ELR (cell line): ENCODE results near the gene SERPINA12.
A peak's percentile ranks its signal among the peaks of the same experiment; 100 is the strongest.
"Not testable (repeated sequence)": the region's sequence is repeated elsewhere in the genome, so short reads cannot be mapped to it uniquely, and the experiment has no call there.

Experiments used
- DNase-seq: peaks from one replicate; pipeline ENCODE4 v3.0.0-alpha.2; 2015; ENCODE audit warnings: low read depth

The SERPINA12 gene

GRCh38 chr14:94491511-94491910, 17.8 kb downstream of the SERPINA12 start:
- no peak for DNase-seq

- DNase-seq = no peak
Measured at GRCh38 chr14:94489336-94489735, 19.9 kb downstream of the SERPINA12 start.

DNA sequence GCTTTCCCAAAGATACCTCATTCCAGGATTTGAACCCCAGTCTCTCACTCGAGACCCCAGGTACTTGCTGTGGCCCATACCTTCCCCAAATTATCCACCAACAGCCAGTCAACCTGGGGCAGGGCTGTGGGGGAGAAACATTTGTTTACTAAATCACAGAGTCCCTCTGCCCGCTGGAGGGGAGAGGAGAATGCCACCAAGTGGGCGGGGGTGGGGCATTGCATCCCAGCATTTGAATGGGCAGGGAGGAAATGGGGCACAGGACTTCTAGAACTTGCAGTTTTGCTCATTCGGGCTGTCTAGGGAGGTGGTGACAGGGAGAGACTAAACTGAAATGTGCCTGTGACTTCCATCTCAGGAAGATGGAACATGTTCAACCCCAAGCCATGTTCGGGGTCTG, 22.4 kb downstream of the SERPINA12 start:
- DNase-seq = no peak

DNA sequence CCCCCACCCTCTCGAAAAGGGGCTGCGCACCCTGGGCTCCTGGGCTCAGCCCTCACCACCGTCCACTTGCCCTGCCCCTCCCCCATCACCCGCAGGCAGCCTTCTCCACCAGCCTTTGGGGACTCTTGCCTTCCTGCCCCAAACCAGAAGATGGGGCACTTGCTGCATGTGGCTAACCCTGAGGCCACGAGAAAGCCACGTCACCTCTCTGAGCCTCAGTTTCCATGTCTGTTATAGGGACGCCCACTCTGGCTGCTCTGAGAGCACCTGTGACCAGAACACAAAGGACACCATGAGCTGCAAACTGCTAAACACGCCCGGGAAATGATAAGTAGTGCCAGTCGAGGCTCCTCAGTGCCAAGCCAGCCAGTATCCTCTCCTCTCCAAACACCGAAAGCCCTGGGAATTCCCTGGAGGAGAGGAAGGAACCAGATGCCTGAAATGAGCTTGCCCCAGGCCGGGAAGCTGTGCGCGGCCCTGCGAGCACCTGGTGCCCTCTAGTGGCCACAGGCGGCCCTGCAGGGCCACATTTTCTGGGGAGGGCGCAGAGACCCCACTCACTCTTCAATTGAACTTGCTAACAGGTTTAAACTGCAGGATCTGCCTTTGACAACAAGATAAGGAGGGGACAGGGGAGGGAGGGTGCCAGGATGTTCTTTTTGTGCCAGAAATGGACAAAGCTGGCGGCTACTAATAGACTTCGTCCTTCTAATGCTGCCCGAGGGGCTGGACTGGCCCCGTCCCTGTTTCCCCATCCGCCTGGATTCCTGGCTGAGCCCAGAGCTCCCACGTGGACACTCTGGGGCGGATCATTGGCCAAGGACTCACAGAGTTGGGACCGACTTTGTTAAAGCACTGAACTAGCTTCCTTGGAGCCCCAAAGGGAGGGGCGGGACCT, 23.1 kb downstream of the SERPINA12 start:
- peak; percentile 82 for DNase-seq

GRCh38 chr14:94484481-94484880, 24.8 kb downstream of the SERPINA12 start:
- DNase-seq = no peak

DNA sequence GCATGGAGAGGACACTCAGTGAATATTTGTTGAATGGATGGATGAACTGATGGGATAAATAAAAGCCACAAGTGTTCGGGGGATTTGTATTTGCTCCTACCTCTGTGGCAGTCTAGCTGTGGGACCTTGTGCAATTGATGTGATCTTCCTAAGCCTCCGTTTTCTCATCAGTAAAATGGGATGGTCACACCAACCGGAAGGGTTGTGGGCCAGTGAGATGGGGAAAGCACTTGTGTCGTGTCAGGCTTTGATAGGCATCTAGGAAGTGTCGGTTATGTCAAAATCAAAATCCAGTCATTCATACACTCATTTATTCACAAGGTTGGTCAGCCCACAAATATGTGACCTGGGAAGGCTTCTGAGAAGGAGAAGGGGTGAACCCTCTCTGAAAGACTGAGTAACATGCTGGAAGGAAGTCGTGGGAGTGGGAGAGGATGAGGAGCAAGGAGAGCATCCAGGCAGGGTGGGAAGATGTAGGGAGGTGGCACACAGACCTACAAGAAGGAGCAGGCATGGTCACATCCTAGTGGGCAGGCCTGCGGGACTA, 25.5 kb downstream of the SERPINA12 start:
- DNase-seq = peak; percentile 90

DNA sequence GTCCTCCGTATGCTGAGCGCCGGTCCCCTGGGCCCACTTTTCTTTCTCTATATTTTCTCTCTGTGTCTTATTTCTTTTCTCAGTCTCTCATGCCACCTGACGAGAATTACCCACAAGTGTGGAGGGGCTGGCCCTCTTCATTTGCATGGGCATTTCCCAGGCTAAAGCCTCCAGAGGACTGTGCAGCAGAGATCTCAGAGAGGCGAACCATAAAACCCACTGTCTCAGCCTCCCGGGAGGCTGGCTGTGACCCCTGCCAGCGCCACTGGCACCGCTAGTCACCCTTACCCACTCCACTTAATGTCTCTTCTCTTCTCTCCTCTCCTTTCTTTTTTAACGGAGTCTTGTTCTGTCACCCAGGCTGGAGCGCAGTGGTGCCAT, 26.2 kb downstream of the SERPINA12 start:
- DNase-seq = no peak

DNA sequence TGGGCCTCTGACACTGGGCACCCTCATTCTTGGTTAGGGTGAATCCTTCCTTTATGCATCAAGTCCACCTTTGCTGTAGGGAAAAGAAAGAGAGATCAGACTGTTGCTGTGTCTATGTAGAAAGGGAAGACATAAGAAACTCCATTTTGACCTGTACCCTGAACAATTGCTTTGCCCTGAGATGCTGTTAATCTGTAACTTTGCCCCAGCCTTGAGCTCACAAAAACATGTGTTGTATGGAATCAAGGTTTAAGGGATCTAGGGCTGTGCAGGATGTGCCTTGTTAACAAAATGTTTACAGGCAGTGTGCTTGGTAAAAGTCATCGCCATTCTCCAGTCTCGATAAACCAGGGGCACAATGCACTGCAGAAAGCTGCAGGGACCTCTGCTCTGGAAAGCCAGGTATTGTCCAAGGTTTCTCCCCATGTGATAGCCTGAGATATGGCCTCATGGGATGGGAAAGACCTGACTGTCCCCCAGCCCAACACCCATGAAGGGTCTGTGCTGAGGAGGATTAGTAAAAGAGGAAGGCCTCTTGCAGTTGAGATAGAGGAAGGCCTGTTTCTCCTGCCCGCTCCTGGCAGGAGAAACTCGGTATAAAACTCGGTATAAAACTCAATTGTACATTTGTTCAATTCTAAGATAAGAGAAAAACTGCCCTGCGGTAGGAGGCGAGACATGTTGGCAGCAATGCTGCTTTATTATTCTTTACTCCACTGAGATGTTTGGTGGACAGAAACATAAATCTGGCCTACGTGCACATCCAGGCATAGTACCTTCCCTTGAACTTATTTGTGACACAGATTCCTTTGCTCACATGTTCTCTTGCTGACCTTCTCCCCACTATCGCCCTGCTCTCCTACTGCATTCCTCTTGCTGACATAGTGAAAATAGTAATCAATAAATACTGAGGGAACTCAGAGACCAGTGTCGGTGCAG, 26.9 kb downstream of the SERPINA12 start:
- DNase-seq = not testable (repeated sequence)

DNA sequence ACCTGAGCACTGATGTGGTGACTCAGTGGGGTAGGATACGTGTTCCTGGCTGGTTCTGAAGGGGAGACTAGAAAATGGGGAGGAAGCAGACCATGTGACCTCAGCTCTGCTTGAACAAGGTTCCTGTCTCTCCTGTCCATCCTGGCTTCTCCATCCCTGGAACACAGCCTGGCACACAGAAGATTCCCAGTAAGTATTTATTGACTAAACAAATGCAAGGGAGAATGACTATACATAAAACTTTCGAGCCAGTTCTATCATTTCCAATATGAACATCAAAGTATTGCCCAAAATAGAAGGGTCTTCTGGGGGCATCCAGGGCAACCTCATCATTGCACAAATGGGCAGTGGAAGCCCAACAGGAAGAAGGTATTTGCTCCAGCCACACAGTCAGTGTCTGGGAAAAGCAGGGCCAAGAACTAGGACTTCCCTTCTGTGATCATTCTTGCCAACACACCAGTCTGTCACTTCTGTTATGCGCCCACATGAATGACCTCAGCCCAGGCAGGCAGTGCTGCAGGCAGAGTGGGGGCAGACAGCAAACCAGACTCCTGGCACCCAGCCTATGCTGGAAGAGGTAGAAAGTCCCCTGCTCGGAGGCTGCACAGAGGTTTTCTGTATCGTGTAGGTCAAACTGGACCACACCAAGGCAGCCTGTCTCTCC, 27.7 kb downstream of the SERPINA12 start:
- DNase-seq = peak; percentile 89

GRCh38 chr14:94480809-94481208, 28.5 kb downstream of the SERPINA12 start:
- peak; percentile 55 for DNase-seq

- DNase-seq = no peak
Measured at GRCh38 chr14:94478420-94478819, 30.8 kb downstream of the SERPINA12 start.

- DNase-seq = no peak
Measured at GRCh38 chr14:94476023-94476422, 33.2 kb downstream of the SERPINA12 start, which contains the start of gene SERPINA9. TSS of gene SERPINA9 (minus strand) at chr14:94476197. CDS start at chr14:94469840, 6,357 bp downstream.

DNA sequence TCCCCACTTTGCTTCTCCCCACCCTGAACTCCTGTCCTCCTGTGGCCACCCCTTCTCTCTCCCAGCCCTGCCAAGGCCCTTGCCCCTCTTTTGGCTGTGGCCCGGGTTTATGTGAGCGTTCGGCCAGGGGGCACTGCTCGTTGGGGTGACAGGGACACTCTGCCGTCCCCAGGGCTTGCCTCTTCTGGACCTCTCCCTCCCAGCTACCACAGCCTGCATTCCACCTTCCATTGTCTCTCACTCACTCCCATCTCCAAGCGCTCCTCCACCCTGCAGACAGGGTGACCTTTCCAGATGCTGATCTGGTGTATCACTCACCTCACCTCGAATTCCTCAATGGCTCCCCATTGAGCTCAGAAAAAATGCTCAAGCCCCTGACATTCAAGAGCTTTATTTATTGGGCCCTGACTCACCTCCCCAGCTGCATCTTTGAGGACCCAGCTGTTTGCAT, 34.7 kb downstream of the SERPINA12 start:
- peak; percentile 81 for DNase-seq

DNA sequence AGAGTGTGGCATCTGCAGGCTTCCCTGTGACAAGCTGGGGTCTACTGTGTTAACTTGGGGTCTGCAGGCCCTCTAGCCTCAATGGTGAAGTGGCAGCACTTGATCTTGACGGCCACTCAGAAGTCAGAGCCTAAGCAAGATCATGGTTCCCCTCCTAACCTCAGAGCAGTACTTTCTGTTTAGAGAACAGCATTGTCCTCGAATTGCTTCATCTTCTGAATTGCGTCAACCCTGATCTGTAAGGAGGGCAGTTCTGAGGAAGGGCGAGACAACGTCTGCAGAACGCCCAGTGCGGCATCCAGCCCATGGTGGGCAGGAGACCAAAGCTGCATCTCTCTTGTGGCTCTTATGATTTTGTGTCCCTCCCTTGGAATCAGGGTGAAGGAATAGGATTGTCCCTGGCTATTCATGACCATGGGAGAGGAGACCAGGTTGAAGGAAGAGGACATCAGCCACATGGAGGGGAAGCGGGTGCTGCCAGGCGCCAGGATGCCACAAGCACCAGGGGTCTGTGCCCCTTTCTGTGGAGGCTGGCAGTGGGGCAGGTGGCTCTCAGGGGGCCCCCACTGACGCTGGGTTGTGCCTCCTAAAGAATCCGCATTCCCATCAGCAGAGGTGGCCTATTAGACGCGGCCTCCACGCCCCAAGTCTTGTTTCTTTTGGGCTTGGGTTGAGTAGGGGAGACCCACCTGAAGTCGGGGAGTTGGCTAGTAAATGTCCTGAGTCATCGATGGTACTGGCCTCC, 35.4 kb downstream of the SERPINA12 start:
- no peak for DNase-seq

GRCh38 chr14:94472842-94473241, 36.4 kb downstream of the SERPINA12 start:
- DNase-seq = no peak

DNA sequence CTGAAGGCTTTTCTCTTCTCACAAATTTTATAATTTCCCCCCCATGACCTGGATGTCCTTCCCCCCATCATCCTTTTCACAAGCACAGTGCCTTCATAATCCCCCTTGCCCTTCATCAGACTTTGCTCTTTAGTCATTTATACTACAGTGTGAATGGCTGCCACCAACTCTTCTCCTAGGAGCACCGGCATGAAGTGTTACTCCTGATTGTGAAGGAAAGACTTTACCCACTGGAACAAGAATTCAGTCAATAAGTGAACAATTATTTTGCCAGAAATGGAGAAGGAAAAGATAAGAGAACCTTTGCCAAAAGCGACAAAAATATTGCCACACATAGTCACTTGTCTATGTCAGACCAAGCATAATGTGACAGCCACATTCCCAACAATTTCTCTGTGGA, 38.2 kb downstream of the SERPINA12 start:
- DNase-seq = no peak

- DNase-seq = no peak
Measured at GRCh38 chr14:94470311-94470710, 39.0 kb downstream of the SERPINA12 start.

DNA sequence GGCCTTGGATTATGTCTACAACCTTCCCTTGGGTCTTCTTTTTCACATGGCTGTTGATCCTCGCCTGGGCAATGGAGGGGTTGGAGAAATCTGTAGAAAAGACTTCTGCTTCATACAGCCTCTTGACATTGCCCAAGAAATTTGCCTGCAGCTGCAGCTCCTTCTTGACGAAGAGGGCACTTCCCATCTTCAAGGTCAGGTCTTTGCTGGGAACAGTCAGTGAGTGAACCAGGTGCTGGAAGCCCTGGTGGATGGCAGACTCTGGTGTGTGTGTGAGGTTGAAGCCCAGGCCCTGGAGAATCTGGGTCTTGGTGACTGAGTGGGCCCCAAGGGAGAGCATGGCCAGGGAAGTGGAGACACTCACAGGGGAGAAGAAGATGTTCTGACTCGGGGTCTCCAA, 40.0 kb downstream of the SERPINA12 start:
- DNase-seq = no peak

DNA sequence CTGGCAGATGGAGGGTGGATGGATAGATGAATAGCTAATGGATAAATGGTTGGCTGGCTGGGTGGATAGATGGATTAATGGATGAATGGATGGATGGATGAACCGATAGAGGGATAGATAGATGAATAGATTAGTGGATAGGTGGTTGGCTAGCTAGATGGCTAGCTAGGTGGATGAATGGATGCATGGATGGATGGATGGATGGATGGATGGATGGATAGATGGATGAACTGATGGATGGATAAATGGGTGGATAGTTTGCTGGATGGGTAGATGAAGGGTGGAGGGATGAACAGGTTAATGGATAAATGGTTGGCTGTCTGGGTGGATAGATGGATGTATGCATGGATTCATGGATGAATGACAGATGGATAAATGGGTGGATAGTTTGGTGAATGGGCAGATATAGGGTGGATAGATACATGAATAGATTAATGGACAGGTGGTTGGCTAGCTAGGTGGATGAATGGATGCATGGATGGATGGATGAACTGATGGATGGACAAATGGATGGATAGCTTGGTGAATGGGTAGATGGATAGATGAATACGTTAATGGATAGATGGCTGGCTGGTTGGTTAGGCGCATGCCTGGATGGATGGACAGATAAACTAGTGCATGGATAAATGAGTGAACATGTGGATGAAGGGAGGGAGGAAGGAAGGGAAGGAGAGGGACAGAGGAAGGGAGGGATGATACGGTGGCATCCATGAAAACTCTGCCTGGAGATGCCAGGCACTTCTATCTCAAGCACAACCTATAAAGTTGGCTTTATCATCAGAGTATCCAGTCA, 41.3 kb downstream of the SERPINA12 start:
- DNase-seq = no peak

GRCh38 chr14:94466706-94467370, 42.4 kb downstream of the SERPINA12 start:
- DNase-seq = no peak
